Left lobe of liver (tissue), 2 donors: Measurements from ENCODE around the gene P4HTM. TPM values are rescaled to one million over a fixed set of nuclear protein-coding genes. Genes with fewer than 3 reads are reported as not detected.

ENCODE experiments used
- ATAC-seq: fragments of 200-7000 bp; cut with Tn5 transposase; one replicate; pipeline ENCODE4 v1.9.1; 2020; ENCODE audit warnings: mild to moderate bottlenecking, moderate library complexity
- DNase-seq: peaks from one replicate; pipeline ENCODE4 v3.0.0-alpha.2; 2020; ENCODE audit warnings: low spot score
- total RNA-seq: library from RNA; stranded (reverse); gene quantifications from one replicate; pipeline ENCODE4 v1.2.1, GENCODE V29; 2021
- donor health status: DM: no; HTN: no; CAD: no; lungs with moderate emphysema.
- donor health status: DM: no; HTN: yes; CAD: no.

Gene P4HTM
- total RNA-seq, 1 donor from 2014 or later = 13.7 TPM

- DNase-seq (peak; percentile 94), ATAC-seq (peak; percentile 79)
Measured at GRCh38 chr3:49021813-49022687, 32.0 kb downstream of the P4HTM start, which contains the start of gene NDUFAF3. Gene NDUFAF3, plus strand, starts transcription at chr3:49022121. Its CDS starts 24 bp downstream, at chr3:49022145.

GRCh38 chr3:49022688-49023171, 32.7 kb downstream of the P4HTM start:
- ATAC-seq = no peak
- no peak for DNase-seq

- ATAC-seq (no peak), DNase-seq (no peak)
Measured at GRCh38 chr3:49023775-49024174, 33.7 kb downstream of the P4HTM start.

GRCh38 chr3:49024449-49024848, 34.4 kb downstream of the P4HTM start:
- DNase-seq = no peak
- no peak for ATAC-seq

- DNase-seq = no peak
- no peak for ATAC-seq
Measured at GRCh38 chr3:49025005-49025792, 35.2 kb downstream of the P4HTM start.

GRCh38 chr3:49025793-49026520, 35.9 kb downstream of the P4HTM start:
- ATAC-seq (no peak), DNase-seq (no peak)

- DNase-seq = no peak
- no peak for ATAC-seq
Measured at GRCh38 chr3:49026536-49026935, 36.5 kb downstream of the P4HTM start.

GRCh38 chr3:49027634-49028033, 37.6 kb downstream of the P4HTM start:
- ATAC-seq (no peak), DNase-seq (no peak)

- no peak for ATAC-seq
- DNase-seq = no peak
Measured at GRCh38 chr3:49028298-49028672, 38.2 kb downstream of the P4HTM start.

- ATAC-seq (peak; percentile 92), DNase-seq (peak; percentile 95)
Measured at GRCh38 chr3:49028673-49029562, 38.9 kb downstream of the P4HTM start, which contains the start of gene IMPDH2. Gene IMPDH2, minus strand, starts transcription at chr3:49029398. Its CDS starts 48 bp downstream, at chr3:49029350.

GRCh38 chr3:49029563-49029884, 39.5 kb downstream of the P4HTM start:
- no peak for DNase-seq
- ATAC-seq = no peak

GRCh38 chr3:49030321-49030720, 40.3 kb downstream of the P4HTM start:
- ATAC-seq = no peak

GRCh38 chr3:49032646-49033304, 42.7 kb downstream of the P4HTM start:
- DNase-seq = no peak
- ATAC-seq = no peak

More at GRCh38 chr3:49030321-49030720, 40.3 kb downstream of the P4HTM start:
- no peak for DNase-seq

GRCh38 chr3:49034650-49035049, 44.6 kb downstream of the P4HTM start:
- DNase-seq (no peak), ATAC-seq (no peak)

GRCh38 chr3:49035281-49035680, 45.2 kb downstream of the P4HTM start:
- DNase-seq (no peak), ATAC-seq (no peak)

- ATAC-seq = no peak
Measured at GRCh38 chr3:49053543-49053942, 63.5 kb downstream of the P4HTM start.

GRCh38 chr3:49054344-49054862, 64.4 kb downstream of the P4HTM start:
- no peak for DNase-seq
- ATAC-seq = no peak

More at GRCh38 chr3:49053543-49053942, 63.5 kb downstream of the P4HTM start:
- DNase-seq = no peak
